Esophagus squamous epithelium (tissue), 5 donors: Measurements from ENCODE around the gene EXOC3L4. TPM values are rescaled to one million over a fixed set of nuclear protein-coding genes. Genes with fewer than 3 reads are reported as not detected.

ENCODE experiments used
- DNase-seq: peaks from one replicate; lab custom pipeline; 2025; lab: John Stamatoyannopoulos, UW
- H3K27ac ChIP-seq, 4 donors: fragments of 200-600 bp; sonication (generic); one replicate each; pipeline ENCODE4 v1.5.1; 2016 to 2019; ENCODE audit warnings: mild to moderate bottlenecking in 1 of 4
- H3K27me3 ChIP-seq, 4 donors: fragments of 200-600 bp; sonication (generic); 1 replicate in 3 of 4; 2 replicates in 1 of 4; pipeline versions ENCODE4 v1.5.1 to v1.6.0; 2017 to 2021; ENCODE audit warnings: antibody characterized with exemption in 1 of 4
- H3K36me3 ChIP-seq, 3 donors: fragments of 200-600 bp; sonication (generic); one replicate each; pipeline ENCODE4 v1.5.1; 2016 to 2019
- H3K4me1 ChIP-seq, 3 donors: fragments of 200-600 bp; sonication (generic); one replicate each; pipeline ENCODE4 v1.5.1; 2017 to 2019
- H3K4me3 ChIP-seq, 4 donors: fragments of 200-600 bp; sonication (generic); 1 replicate in 3 of 4; 2 replicates in 1 of 4; pipeline ENCODE4 v1.5.1; 2016 to 2019; ENCODE audit warnings: mild to moderate bottlenecking in 2 of 4, moderate library complexity in 1 of 4
- H3K9me3 ChIP-seq, 3 donors: fragments of 200-600 bp; sonication (generic); one replicate each; pipeline ENCODE4 v1.5.1; 2016 to 2019
- CTCF ChIP-seq, 6 experiments: fragments of 450-650 bp in 4 of 6; fragments of 200-600 bp in 2 of 6; sonication (generic) in 2 of 6; IDR thresholded peaks; one replicate each; pipeline ENCODE4 v1.5.1; 2016 to 2019; ENCODE audit warnings: antibody characterized with exemption in 6 of 6, mild to moderate bottlenecking in 4 of 6, moderate library complexity in 4 of 6
- POLR2A ChIP-seq, 4 donors: fragments of 450-650 bp; IDR thresholded peaks; one replicate each; pipeline ENCODE4 v1.6.1; 2017; ENCODE audit warnings: antibody characterized with exemption in 4 of 4, mild to moderate bottlenecking in 4 of 4, moderate library complexity in 3 of 4
- WGBS, 2 donors: methylation state at CpG; one replicate each; pipeline ENCODE4 v1.1.5; 2018; 5-methylcytosine and 5-hydroxymethylcytosine counted together
- intact Hi-C: fragments of 100-400 bp; cut with DNase I; formaldehyde crosslinking; loops from one replicate; pipeline ENCODE4 v1.15.0; 2022
- total RNA-seq, 4 donors: library from RNA; depleted of rRNA; stranded (reverse); fragments of >200 nt; gene quantifications; one replicate each; pipeline ENCODE4 v1.1.0, GENCODE V29; 2016
- donor health status: DM: yes; HTN: yes; CAD: no.

The EXOC3L4 gene
- total RNA-seq, 4 donors from 2014 or later: 1.00 TPM; not detected in 3

GRCh38 chr14:103087343-103087835 is 7.1 kb upstream of the EXOC3L4 start:
- H3K4me1 ChIP-seq: peaks cover 9 to 22% (median 18%) of the 10 kb centered on the region in 3 donors
- no peaks in the 10 kb centered on the region for H3K36me3 ChIP-seq
- no peak overlapping the region for H3K4me3 ChIP-seq
- WGBS, 2 donors: 60 to 79% methylated on average over 1 to 8 of the region's 13 CpGs
- TF ChIP-seq POLR2A (IDR thresholded peaks at IDR 0.05) (no peak), CTCF (IDR thresholded peaks at IDR 0.05) (no peak)
- peaks cover 0 to 62% (median 0%) of the 10 kb centered on the region in 4 donors for H3K27me3 ChIP-seq
- H3K27ac ChIP-seq: no peak overlapping the region
- no peak for DNase-seq
- no peaks in the 10 kb centered on the region for H3K9me3 ChIP-seq
- intact Hi-C loops: no loop called here

- Histone ChIP-seq H3K4me1 (peaks cover 13 to 26% (median 17%) of the 10 kb centered on the region in 3 donors), H3K27me3 (peaks cover 0 to 52% (median 0%) of the 10 kb centered on the region in 4 donors), H3K27ac (no peak overlapping the region), H3K4me3 (no peak overlapping the region), H3K36me3 (no peaks in the 10 kb centered on the region), H3K9me3 (no peaks in the 10 kb centered on the region)
- 90 to 93% methylated on average over 3 to 6 of the region's 6 CpGs for WGBS, 2 donors
- no peak for DNase-seq
- intact Hi-C loops: no loop called here
- no peak for TF ChIP-seq POLR2A (IDR thresholded peaks at IDR 0.05)
- TF ChIP-seq CTCF (IDR thresholded peaks at IDR 0.05): no peak
Measured at GRCh38 chr14:103088921-103089320, 5.6 kb upstream of the EXOC3L4 start.

GRCh38 chr14:103089386-103090335 is 4.9 kb upstream of the EXOC3L4 start:
- peaks cover 11 to 27% (median 21%) of the 10 kb centered on the region in 3 donors for H3K4me1 ChIP-seq
- no peaks in the 10 kb centered on the region for H3K9me3 ChIP-seq
- 90 to 97% methylated on average over 4 to 12 of the region's 28 CpGs for WGBS, 2 donors
- TF ChIP-seq POLR2A (IDR thresholded peaks at IDR 0.05): no peak
- peak overlapping the region in 1 of 4 donors; percentile 14 for H3K27ac ChIP-seq
- no peak for DNase-seq
- H3K4me3 ChIP-seq: no peak overlapping the region
- no peaks in the 10 kb centered on the region for H3K36me3 ChIP-seq
- intact Hi-C loops: no loop called here
- peaks cover 0 to 44% (median 0%) of the 10 kb centered on the region in 4 donors for H3K27me3 ChIP-seq

- Histone ChIP-seq H3K4me1 (peaks cover 11 to 33% (median 26%) of the 10 kb centered on the region in 3 donors), H3K9me3 (no peaks in the 10 kb centered on the region), H3K4me3 (peak overlapping the region in 1 of 4 donors; percentile 77), H3K36me3 (no peaks in the 10 kb centered on the region), H3K27me3 (peaks cover 0 to 35% (median 0%) of the 10 kb centered on the region in 4 donors), H3K27ac (no peak overlapping the region)
- intact Hi-C loops: no loop called here
- 82 to 93% methylated on average over 5 to 10 of the region's 12 CpGs for WGBS, 2 donors
- TF ChIP-seq CTCF (IDR thresholded peaks at IDR 0.05): no peak
- no peak for TF ChIP-seq POLR2A (IDR thresholded peaks at IDR 0.05)
- DNase-seq: no peak
Measured at GRCh38 chr14:103090481-103091020, 4.0 kb upstream of the EXOC3L4 start.

GRCh38 chr14:103091041-103091882 is 3.3 kb upstream of the EXOC3L4 start:
- H3K4me1 ChIP-seq: peaks cover 11 to 33% (median 26%) of the 10 kb centered on the region in 3 donors
- no peak for DNase-seq

More at GRCh38 chr14:103091041-103091882, 3.3 kb upstream of the EXOC3L4 start:
- peaks cover 0 to 28% (median 0%) of the 10 kb centered on the region in 4 donors for H3K27me3 ChIP-seq
- H3K4me3 ChIP-seq: peak overlapping the region; percentile 31 to 77 (median 50)
- 37% methylated on average over 8 of the region's 69 CpGs; no CpG with 5 or more reads in 1 of the 2 donors for WGBS, 2 donors
- TF ChIP-seq CTCF (IDR thresholded peaks at IDR 0.05): peak; percentile 35 to 55 (median 50)
- TF ChIP-seq POLR2A (IDR thresholded peaks at IDR 0.05): no peak
- H3K36me3 ChIP-seq: no peaks in the 10 kb centered on the region
- intact Hi-C loops: no loop called here
- peak overlapping the region; percentile 8 to 74 (median 52) for H3K27ac ChIP-seq
- no peaks in the 10 kb centered on the region for H3K9me3 ChIP-seq
